MCF 10A (cell line): ENCODE measurements around the gene MPRIP. TPM values are rescaled to one million over a fixed set of nuclear protein-coding genes. Genes with fewer than 3 reads are reported as not detected.

Source experiments
- BruUV-seq: library from RNA; stranded (reverse); fragments of 400-500 nt; replicated peaks from 2 replicates; lab custom pipeline; 2021; lab: Mats Ljungman, UMichigan
- CTCF ChIA-PET: fragments of 300-600 bp; sonication (Branson Sonifier 250); formaldehyde crosslinking; extraction: SDS; loops from one replicate; lab custom pipeline; 2021; ENCODE audit warnings: antibody characterized with exemption, inconsistent platforms; lab: Yijun Ruan, JAX
- POLR2A ChIA-PET: fragments of 300-600, 350-650 bp; sonication (Branson Sonifier 250); formaldehyde crosslinking; extraction: SDS; loops from one replicate; lab custom pipeline; 2020; ENCODE audit warnings: antibody characterized with exemption, inconsistent platforms; lab: Yijun Ruan, JAX
- DNase-seq: peaks from one replicate; pipeline ENCODE4 v3.0.0-alpha.2; 2018; ENCODE audit not compliant: unreplicated experiment
- H3K27ac Mint-ChIP-seq: one replicate; pipeline ENCODE4 v1.8.0; 2022; ENCODE audit warnings: mild to moderate bottlenecking, low read depth, mixed read lengths; ENCODE audit not compliant: unreplicated experiment
- H3K27me3 Mint-ChIP-seq: one replicate; pipeline ENCODE4 v1.8.0; 2022; ENCODE audit warnings: mixed read lengths; ENCODE audit not compliant: insufficient read depth, unreplicated experiment
- H3K36me3 Mint-ChIP-seq: one replicate; pipeline ENCODE4 v1.8.0; 2022; ENCODE audit warnings: mild to moderate bottlenecking, moderate library complexity, mixed read lengths; ENCODE audit not compliant: insufficient read depth, unreplicated experiment
- H3K4me1 Mint-ChIP-seq: one replicate; pipeline ENCODE4 v1.8.0; 2022; ENCODE audit warnings: mixed read lengths; ENCODE audit not compliant: insufficient read depth, unreplicated experiment
- H3K4me3 Mint-ChIP-seq: one replicate; pipeline ENCODE4 v1.8.0; 2022; ENCODE audit warnings: mild to moderate bottlenecking, moderate library complexity, mixed read lengths; ENCODE audit not compliant: unreplicated experiment
- H3K9me3 Mint-ChIP-seq: one replicate; pipeline ENCODE4 v1.8.0; 2022; ENCODE audit warnings: mixed read lengths; ENCODE audit not compliant: unreplicated experiment
- CTCF ChIP-seq: fragments of 200-600 bp; IDR thresholded peaks from one replicate; pipeline ENCODE4 v1.8.0; 2022; ENCODE audit warnings: antibody characterized with exemption, mild to moderate bottlenecking; ENCODE audit not compliant: unreplicated experiment
- intact Hi-C: fragments of 100-400 bp; cut with micrococcal nuclease; formaldehyde crosslinking; loops from 2 replicates; pipeline ENCODE4 v1.14.1; 2022
- total RNA-seq: library from RNA; stranded (reverse); gene quantifications from 2 replicates; pipeline ENCODE4 v1.2.3, GENCODE V29; 2022

The MPRIP gene
- total RNA-seq, 1 experiment from 2014 or later, result 230 TPM

GRCh38 chr17:17052462-17053221 lies 10.4 kb downstream of the MPRIP start:
- no peak for DNase-seq
- no peaks in the 10 kb centered on the region for H3K27me3 Mint-ChIP-seq
- intact Hi-C loops, result no loop called here
- H3K9me3 Mint-ChIP-seq, result no peaks in the 10 kb centered on the region
- BruUV-seq, result no TSS peak
- POLR2A ChIA-PET, result interaction anchor here (1.2 kb wide), 2 partner anchors 10 to 25 kb away, joined by 3 to 8 read pairs; no protein-coding TSS in a partner anchor
- H3K4me3 Mint-ChIP-seq, result no peak overlapping the region
- TF ChIP-seq CTCF, result no peak
- H3K36me3 Mint-ChIP-seq, result peaks cover 12% of the 10 kb centered on the region
- CTCF ChIA-PET, result interaction anchor here (0.6 to 1.2 kb wide), 3 partner anchors 12 to 34 kb away, joined by 3 to 4 read pairs (median 4); no protein-coding TSS in a partner anchor
- peak overlapping the region; percentile 5 for H3K27ac Mint-ChIP-seq
- H3K4me1 Mint-ChIP-seq, result peaks cover 48% of the 10 kb centered on the region

GRCh38 chr17:17053446-17054379 lies 11.5 kb downstream of the MPRIP start:
- Mint-ChIP-seq H3K27ac (no peak overlapping the region), H3K4me3 (no peak overlapping the region), H3K9me3 (no peaks in the 10 kb centered on the region), H3K36me3 (peaks cover 23% of the 10 kb centered on the region), H3K27me3 (no peaks in the 10 kb centered on the region), H3K4me1 (peaks cover 41% of the 10 kb centered on the region)
- ChIA-PET POLR2A (interaction anchor here (0.6 to 3.6 kb wide), 4 partner anchors 9 to 551 kb away, joined by 3 to 26 read pairs (median 6); no protein-coding TSS in a partner anchor), CTCF (interaction anchor here (1.2 kb wide), 1 partner anchor 35 kb away, joined by 3 read pairs; no protein-coding TSS in a partner anchor)
- TF ChIP-seq CTCF, result no peak
- intact Hi-C loops, result no loop called here
- DNase-seq, result no peak
- no TSS peak for BruUV-seq

GRCh38 chr17:17054636-17055035 lies 12.4 kb downstream of the MPRIP start:
- H3K27me3 Mint-ChIP-seq, result no peaks in the 10 kb centered on the region
- H3K36me3 Mint-ChIP-seq, result peaks cover 25% of the 10 kb centered on the region
- intact Hi-C loops, result no loop called here
- CTCF ChIA-PET, result interaction anchor here (0.5 to 1.0 kb wide), 3 partner anchors 26 to 587 kb away, joined by 3 read pairs; no protein-coding TSS in a partner anchor
- no peak for TF ChIP-seq CTCF
- H3K27ac Mint-ChIP-seq, result no peak overlapping the region
- DNase-seq, result no peak
- H3K4me3 Mint-ChIP-seq, result no peak overlapping the region
- BruUV-seq, result no TSS peak
- no peaks in the 10 kb centered on the region for H3K9me3 Mint-ChIP-seq
- peaks cover 41% of the 10 kb centered on the region for H3K4me1 Mint-ChIP-seq
- POLR2A ChIA-PET, result interaction anchor here (0.7 to 3.6 kb wide), 2 partner anchors 10 to 40 kb away, joined by 3 to 26 read pairs; no protein-coding TSS in a partner anchor
